H1 (cell line): ENCODE measurements around the gene RELN.

Experiments used
- ATF2 ChIP-seq: IDR thresholded peaks from 2 replicates; pipeline ENCODE4 v1.6.1; 2012; ENCODE audit warnings: low read length, inconsistent platforms
- CTCF ChIP-seq, 3 experiments: IDR thresholded peaks; 1 replicate in 2 of 3; 2 replicates in 1 of 3; pipeline versions ENCODE4 v1.5.1 to v1.6.1; 2011; ENCODE audit warnings: low read length in 3 of 3, mild to moderate bottlenecking in 3 of 3, inconsistent platforms in 2 of 3, low read depth in 1 of 3, moderate library complexity in 1 of 3; ENCODE audit not compliant: insufficient read depth in 1 of 3; ENCODE audit errors: control extremely low read depth in 1 of 3
- E2F6 ChIP-seq: IDR thresholded peaks from 2 replicates; pipeline ENCODE4 v1.6.1; 2012; ENCODE audit warnings: inconsistent platforms
- FOSL1 ChIP-seq: IDR thresholded peaks from 2 replicates; pipeline ENCODE4 v1.6.1; 2011; ENCODE audit warnings: mild to moderate bottlenecking, low read depth, low read length, moderate library complexity; ENCODE audit not compliant: insufficient read depth
- KDM1A ChIP-seq: fragments of 200-600, 300-600 bp; sonication (generic); IDR thresholded peaks from 2 replicates; pipeline ENCODE4 v1.7.1; 2016; ENCODE audit warnings: mild to moderate bottlenecking, low read length, borderline replicate concordance
- POLR2A ChIP-seq, 2 experiments: IDR thresholded peaks; 1 replicate in 1 of 2; 2 replicates in 1 of 2; pipeline ENCODE4 v1.6.1; 2011; ENCODE audit warnings: low read depth in 2 of 2, low read length in 2 of 2, mild to moderate bottlenecking in 2 of 2; ENCODE audit errors: control extremely low read depth in 1 of 2
- POLR2AphosphoS5 ChIP-seq: IDR thresholded peaks from 2 replicates; pipeline ENCODE4 v1.6.1; 2011; ENCODE audit warnings: low read depth, low read length
- SIN3A ChIP-seq, 2 experiments: IDR thresholded peaks in 1 of 2; conservative IDR thresholded peaks in 1 of 2; 2 replicates each; pipeline ENCODE4 v1.6.1; 2011 to 2012; ENCODE audit warnings: low read length in 2 of 2, improper control_type of control experiment in 1 of 2, low read depth in 1 of 2, mild to moderate bottlenecking in 1 of 2
- TAF1 ChIP-seq: IDR thresholded peaks from 2 replicates; pipeline ENCODE4 v1.6.1; 2011; ENCODE audit warnings: mild to moderate bottlenecking, low read depth, low read length

GRCh38 chr7:103983201-103983977 is 6.1 kb downstream of the RELN start:
- no peak for TF ChIP-seq CTCF (IDR thresholded peaks at IDR 0.05; ENCODE audit: control extremely low read depth in 1 of 3, insufficient read depth in 1 of 3, low read depth in 1 of 3, low read length in 3 of 3)
- no peak for TF ChIP-seq KDM1A
- TF ChIP-seq SIN3A (conservative IDR thresholded peaks at IDR 0.05 in 1 of 2, IDR thresholded peaks at IDR 0.05 in 1 of 2; ENCODE audit: low read depth in 1 of 2, low read length in 2 of 2): no peak
- no peak for TF ChIP-seq POLR2AphosphoS5
- no peak for TF ChIP-seq E2F6
- TF ChIP-seq TAF1: no peak
- TF ChIP-seq ATF2: no peak
- no peak for TF ChIP-seq FOSL1
- TF ChIP-seq POLR2A (IDR thresholded peaks at IDR 0.05; ENCODE audit: control extremely low read depth in 1 of 2, low read depth in 2 of 2, low read length in 2 of 2): no peak
